MM.1S (cell line): ENCODE measurements around the gene UBQLNL.

Experiments used
- DNase-seq: peaks from one replicate; pipeline ENCODE4 v3.0.0-alpha.2; 2015
- H2AFZ ChIP-seq: fragments of 300-600 bp; sonication (generic); 2 replicates; pipeline ENCODE4 v1.6.0; 2016; ENCODE audit warnings: antibody characterized with exemption, low read length
- H3F3A ChIP-seq: fragments of 300-600 bp; sonication (generic); 2 replicates; pipeline ENCODE4 v1.6.1; 2016; ENCODE audit warnings: mild to moderate bottlenecking, antibody characterized with exemption, low read length, moderate library complexity, mixed read lengths; ENCODE audit not compliant: insufficient read depth
- H3K27ac ChIP-seq: fragments of 300-600 bp; sonication (generic); 2 replicates; pipeline ENCODE4 v1.5.1; 2016; ENCODE audit warnings: mild to moderate bottlenecking, low read length
- H3K27me3 ChIP-seq: fragments of 300-600 bp; sonication (generic); replicated peaks from 2 replicates; pipeline ENCODE4 v1.6.0; 2016; ENCODE audit warnings: low read length; ENCODE audit not compliant: insufficient read depth
- H3K36me3 ChIP-seq: fragments of 300-600 bp; sonication (generic); replicated peaks from 2 replicates; pipeline ENCODE4 v1.6.1; 2016; ENCODE audit warnings: mild to moderate bottlenecking, low read length, mixed read lengths; ENCODE audit not compliant: insufficient read depth
- H3K4me1 ChIP-seq: fragments of 300-600 bp; sonication (generic); 2 replicates; pipeline ENCODE4 v1.6.1; 2016; ENCODE audit warnings: low read length, mixed read lengths
- H3K4me2 ChIP-seq: fragments of 300-600 bp; sonication (generic); 2 replicates; pipeline ENCODE4 v1.6.0; 2016; ENCODE audit warnings: low read depth, low read length
- H3K4me3 ChIP-seq: fragments of 300-600 bp; sonication (generic); 2 replicates; pipeline ENCODE4 v1.5.1; 2016; ENCODE audit warnings: low read length, mixed read lengths
- H3K79me2 ChIP-seq: fragments of 300-600 bp; sonication (generic); 2 replicates; pipeline ENCODE4 v1.6.1; 2016; ENCODE audit warnings: mixed run types, low read length, mixed read lengths
- H3K9ac ChIP-seq: fragments of 300-600 bp; sonication (generic); 2 replicates; pipeline ENCODE4 v1.6.1; 2016; ENCODE audit warnings: low read length, mixed read lengths
- H3K9me2 ChIP-seq: fragments of 300-600 bp; sonication (generic); replicated peaks from 2 replicates; pipeline ENCODE4 v1.6.1; 2016; ENCODE audit warnings: mild to moderate bottlenecking, low read length, mixed read lengths; ENCODE audit not compliant: insufficient read depth
- H3K9me3 ChIP-seq: fragments of 300-600 bp; sonication (generic); replicated peaks from 2 replicates; pipeline ENCODE4 v1.6.1; 2016; ENCODE audit warnings: mild to moderate bottlenecking, low read length, mixed read lengths; ENCODE audit not compliant: insufficient read depth
- H4K20me1 ChIP-seq: fragments of 300-600 bp; sonication (generic); 2 replicates; pipeline ENCODE4 v1.6.1; 2016; ENCODE audit warnings: mild to moderate bottlenecking, low read length, moderate library complexity, mixed read lengths; ENCODE audit not compliant: insufficient read depth
- EZH2 ChIP-seq: fragments of 300-600 bp; sonication (generic); optimal IDR thresholded peaks from 2 replicates; pipeline ENCODE3; 2017; ENCODE audit warnings: low read depth, mild to moderate bottlenecking, antibody characterized with exemption, low read length, mixed read lengths
- EZH2phosphoT487 ChIP-seq: fragments of 300-600 bp; sonication (generic); IDR thresholded peaks from 2 replicates; pipeline ENCODE4 v1.6.1; 2018; ENCODE audit warnings: antibody characterized with exemption, low read length
- TF ChIP-seq, protein P1 (sequence below): fragments of 300-600 bp; sonication (generic); IDR thresholded peaks from 2 replicates; pipeline ENCODE4 v1.5.1; 2016; ENCODE audit warnings: antibody characterized with exemption, low read length, mixed read lengths

UBQLNL gene

DNA sequence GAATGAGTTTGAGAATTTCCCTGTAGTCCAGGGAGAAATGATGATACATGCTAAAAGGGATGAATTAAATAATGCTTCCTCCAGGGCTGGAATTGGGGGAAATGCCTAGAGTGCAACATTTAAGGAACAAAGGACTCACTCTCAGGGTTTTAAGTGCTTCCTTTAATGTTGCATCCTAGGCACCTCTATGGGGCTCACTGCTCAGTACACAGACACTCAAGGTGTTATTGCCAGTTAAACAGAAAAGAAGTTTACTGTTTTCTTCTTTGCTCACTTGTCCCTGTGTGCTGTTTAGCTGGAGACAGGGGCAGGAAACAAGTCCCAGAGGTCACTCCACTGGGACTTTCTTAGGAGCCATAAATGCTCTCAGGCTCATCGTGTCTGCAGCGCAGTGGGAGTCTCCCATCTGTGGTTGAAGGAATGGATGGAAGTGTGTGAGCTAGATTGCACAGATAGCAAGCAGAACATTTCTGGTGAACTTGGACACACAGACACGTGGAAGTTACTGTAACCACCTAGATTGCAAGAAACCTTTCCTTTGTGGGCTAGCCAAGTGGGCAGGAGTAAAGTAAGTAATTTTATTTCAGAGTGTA, 40.2 kb upstream of the UBQLNL start:
- H4K20me1 ChIP-seq, result no peaks in the 10 kb centered on the region
- no peaks in the 10 kb centered on the region for H3K9me2 ChIP-seq
- no peak overlapping the region for H3K27ac ChIP-seq
- no peak overlapping the region for H3K9ac ChIP-seq
- H3K4me3 ChIP-seq, result no peak overlapping the region
- H2AFZ ChIP-seq, result no peak overlapping the region
- H3F3A ChIP-seq, result no peaks in the 10 kb centered on the region
- TF ChIP-seq, protein P1, sequence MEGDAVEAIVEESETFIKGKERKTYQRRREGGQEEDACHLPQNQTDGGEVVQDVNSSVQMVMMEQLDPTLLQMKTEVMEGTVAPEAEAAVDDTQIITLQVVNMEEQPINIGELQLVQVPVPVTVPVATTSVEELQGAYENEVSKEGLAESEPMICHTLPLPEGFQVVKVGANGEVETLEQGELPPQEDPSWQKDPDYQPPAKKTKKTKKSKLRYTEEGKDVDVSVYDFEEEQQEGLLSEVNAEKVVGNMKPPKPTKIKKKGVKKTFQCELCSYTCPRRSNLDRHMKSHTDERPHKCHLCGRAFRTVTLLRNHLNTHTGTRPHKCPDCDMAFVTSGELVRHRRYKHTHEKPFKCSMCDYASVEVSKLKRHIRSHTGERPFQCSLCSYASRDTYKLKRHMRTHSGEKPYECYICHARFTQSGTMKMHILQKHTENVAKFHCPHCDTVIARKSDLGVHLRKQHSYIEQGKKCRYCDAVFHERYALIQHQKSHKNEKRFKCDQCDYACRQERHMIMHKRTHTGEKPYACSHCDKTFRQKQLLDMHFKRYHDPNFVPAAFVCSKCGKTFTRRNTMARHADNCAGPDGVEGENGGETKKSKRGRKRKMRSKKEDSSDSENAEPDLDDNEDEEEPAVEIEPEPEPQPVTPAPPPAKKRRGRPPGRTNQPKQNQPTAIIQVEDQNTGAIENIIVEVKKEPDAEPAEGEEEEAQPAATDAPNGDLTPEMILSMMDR, result no peak
- TF ChIP-seq EZH2, result no peak
- no peak for TF ChIP-seq EZH2phosphoT487
- H3K79me2 ChIP-seq, result no peaks in the 10 kb centered on the region
- no peaks in the 10 kb centered on the region for H3K9me3 ChIP-seq
- no peaks in the 10 kb centered on the region for H3K27me3 ChIP-seq
- peaks cover 6% of the 10 kb centered on the region for H3K4me1 ChIP-seq
- DNase-seq, result no peak
- H3K4me2 ChIP-seq, result no peak overlapping the region
- no peaks in the 10 kb centered on the region for H3K36me3 ChIP-seq

DNA sequence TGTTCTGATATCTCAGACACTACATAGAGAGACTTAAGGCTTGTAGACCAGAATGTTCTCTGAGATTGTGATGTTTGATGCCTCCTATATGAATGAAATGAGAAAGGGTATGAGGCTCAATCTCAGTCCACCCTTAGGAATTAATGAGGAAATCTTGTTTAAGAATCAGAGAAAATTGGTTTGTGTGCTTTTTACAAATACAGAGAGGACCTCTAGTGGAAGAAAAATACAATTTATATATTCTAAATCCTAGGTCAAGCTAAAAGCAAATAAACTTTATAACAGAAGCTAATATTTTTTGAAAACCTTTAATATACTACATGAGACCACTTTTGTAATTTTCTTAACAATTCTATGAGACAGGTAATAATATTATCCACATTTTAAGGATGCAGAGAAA, 36.8 kb upstream of the UBQLNL start:
- no peaks in the 10 kb centered on the region for H3K9me2 ChIP-seq
- H3K4me3 ChIP-seq, result no peak overlapping the region
- H3K4me2 ChIP-seq, result peak overlapping the region; percentile 19; the same call in 1 of the 2 replicates
- no peaks in the 10 kb centered on the region for H3K27me3 ChIP-seq
- no peaks in the 10 kb centered on the region for H3K79me2 ChIP-seq
- no peaks in the 10 kb centered on the region for H3K36me3 ChIP-seq
- TF ChIP-seq, protein P1, result peak; percentile 43
- TF ChIP-seq EZH2phosphoT487 (no peak), EZH2 (no peak)
- H4K20me1 ChIP-seq, result no peaks in the 10 kb centered on the region
- no peaks in the 10 kb centered on the region for H3F3A ChIP-seq
- H2AFZ ChIP-seq, result 0 out of 2 replicates have a peak overlapping the region, but pooled peaks have one; percentile 6
- peaks cover 9% of the 10 kb centered on the region for H3K4me1 ChIP-seq
- no peak overlapping the region for H3K27ac ChIP-seq
- H3K9ac ChIP-seq, result no peak overlapping the region; the same call in 1 of the 2 replicates
- DNase-seq, result peak; percentile 10
- H3K9me3 ChIP-seq, result no peaks in the 10 kb centered on the region

GRCh38 chr11:5550440-5551095, 34.1 kb upstream of the UBQLNL start:
- H3K79me2 ChIP-seq, result no peaks in the 10 kb centered on the region
- no peaks in the 10 kb centered on the region for H3K36me3 ChIP-seq
- H3K4me3 ChIP-seq, result no peak overlapping the region
- peaks cover 13% of the 10 kb centered on the region for H3K4me1 ChIP-seq
- H3K27me3 ChIP-seq, result no peaks in the 10 kb centered on the region
- H3K9ac ChIP-seq, result no peak overlapping the region
- no peak for TF ChIP-seq EZH2
- no peak for TF ChIP-seq EZH2phosphoT487
- TF ChIP-seq, protein P1, result no peak
- H3F3A ChIP-seq, result no peaks in the 10 kb centered on the region
- H3K9me3 ChIP-seq, result no peaks in the 10 kb centered on the region
- H3K4me2 ChIP-seq, result no peak overlapping the region
- no peaks in the 10 kb centered on the region for H4K20me1 ChIP-seq
- no peak overlapping the region for H3K27ac ChIP-seq
- H3K9me2 ChIP-seq, result no peaks in the 10 kb centered on the region
- H2AFZ ChIP-seq, result no peak overlapping the region
- DNase-seq, result no peak
